HG02973 (cell line): ENCODE data around the gene SEC31B.

ENCODE experiments used
- ATAC-seq: cut with Tn5 transposase; IDR thresholded peaks from one replicate; pipeline ENCODE4 v1.9.1; 2021; ENCODE audit warnings: moderate library complexity; ENCODE audit not compliant: unreplicated experiment

Gene SEC31B

DNA sequence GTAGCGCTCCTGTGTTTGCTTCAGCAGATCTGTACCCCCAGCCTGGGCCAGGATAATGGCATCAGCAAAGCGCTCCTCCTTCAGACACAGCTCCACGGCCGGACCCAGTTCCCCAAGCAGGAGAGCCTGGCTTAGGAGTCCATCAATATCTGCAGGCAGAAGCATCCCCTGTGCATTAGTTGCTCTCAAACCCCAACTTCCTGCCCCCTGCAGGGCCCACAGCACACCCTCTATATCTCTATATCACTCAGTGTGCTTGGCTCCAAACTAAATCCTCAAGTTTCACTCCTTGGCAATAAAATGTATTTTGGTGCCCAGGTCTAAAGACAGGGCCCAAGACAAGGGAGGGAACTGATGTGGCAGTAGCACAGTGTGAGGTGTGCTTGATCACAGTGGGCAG lies 21.6 kb downstream of the SEC31B start:
- ATAC-seq: no peak

DNA sequence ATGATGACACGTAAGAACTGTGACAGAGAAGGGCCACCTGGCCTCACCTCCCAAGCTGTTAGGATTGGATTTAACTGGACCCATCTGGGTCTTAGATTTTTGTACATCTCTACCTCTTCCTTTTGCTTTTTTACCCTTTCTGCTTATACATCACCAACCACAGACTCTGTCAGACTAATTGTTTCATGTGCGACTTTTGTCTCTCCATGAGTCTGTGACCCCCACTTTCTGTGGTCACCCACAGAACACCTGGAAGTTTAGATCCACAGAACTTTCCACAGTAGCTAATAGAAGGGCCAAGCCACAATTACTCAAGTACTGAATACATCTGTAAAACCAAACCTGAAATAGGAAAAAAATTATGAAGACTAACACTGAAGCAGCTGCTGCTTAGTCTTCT lies 23.1 kb downstream of the SEC31B start:
- ATAC-seq: no peak

GRCh38 chr10:100490531-100490930 lies 29.1 kb downstream of the SEC31B start:
- ATAC-seq: no peak

DNA sequence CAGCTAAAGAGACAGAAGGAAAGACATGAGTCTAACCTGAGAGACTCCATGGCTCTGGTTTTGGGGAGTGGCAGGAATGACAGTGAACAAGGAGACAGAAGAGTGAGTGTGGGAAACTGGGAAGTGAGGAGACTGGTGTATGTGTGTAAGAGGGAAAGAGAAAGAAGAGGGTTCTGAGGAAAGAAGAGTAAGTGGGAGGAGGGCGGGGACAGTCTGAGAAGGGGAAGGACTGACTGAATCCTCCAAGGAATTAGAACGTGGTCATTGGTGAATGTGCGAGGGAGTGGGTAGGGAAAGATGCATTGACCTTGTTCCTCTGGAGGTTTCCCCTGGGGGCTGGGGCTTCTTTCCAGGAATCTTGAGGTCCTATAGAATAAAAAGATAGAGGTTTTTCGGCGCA lies 30.3 kb downstream of the SEC31B start:
- ATAC-seq: no peak

GRCh38 chr10:100487529-100487928 lies 32.1 kb downstream of the SEC31B start:
- no peak for ATAC-seq

DNA sequence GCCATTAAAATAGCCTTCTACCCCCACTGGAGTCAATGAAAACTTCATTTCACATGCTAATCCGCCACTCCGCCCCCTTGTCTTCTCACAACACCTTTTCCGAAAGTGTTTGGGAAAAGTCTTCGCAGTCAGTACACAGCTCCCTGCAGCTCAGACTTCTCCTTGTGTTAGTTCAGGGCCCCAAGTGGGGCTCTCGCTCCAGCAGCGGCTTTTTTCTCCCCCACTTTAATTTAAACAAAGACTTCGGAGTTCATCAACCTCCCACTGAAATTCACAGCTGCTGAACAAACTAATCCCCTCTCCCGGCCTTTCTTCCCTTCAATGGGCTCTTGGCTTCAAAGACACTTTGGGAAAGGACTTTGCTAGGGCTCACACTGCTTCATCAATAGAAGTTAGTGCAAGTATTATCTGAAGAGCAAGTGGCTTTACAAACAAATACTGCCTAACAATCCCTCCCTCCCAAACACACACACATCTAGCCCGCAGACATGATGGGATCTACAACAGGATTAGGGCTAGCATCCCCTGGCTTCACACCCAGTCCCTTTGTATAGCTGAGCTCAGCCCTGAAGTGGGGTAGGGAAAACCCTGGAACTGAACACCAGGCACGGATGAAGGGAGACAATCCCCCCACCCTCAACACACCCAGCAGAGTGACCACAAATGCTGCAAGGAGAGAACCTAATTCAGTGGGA lies 33.7 kb downstream of the SEC31B start:
- no peak for ATAC-seq

DNA sequence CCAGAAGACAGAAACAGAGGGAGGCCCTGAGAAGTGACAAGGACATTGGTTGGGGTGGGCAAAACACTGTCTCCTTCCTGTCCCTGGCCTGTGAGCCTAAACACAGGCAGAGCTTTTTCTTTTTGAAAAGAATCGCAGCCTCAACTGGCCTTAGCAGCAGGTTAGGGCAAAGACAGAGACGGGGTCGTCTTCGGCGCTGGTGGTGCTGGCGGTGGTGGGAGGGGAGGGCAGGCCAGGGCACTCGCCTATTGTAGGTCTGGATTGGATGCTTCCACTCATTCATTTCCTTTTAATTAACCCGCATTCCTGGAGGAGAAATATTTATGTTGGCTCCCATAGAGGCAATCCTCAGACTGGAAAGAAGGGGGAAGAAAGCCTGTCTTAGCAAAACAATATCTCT lies 34.3 kb downstream of the SEC31B start:
- ATAC-seq: no peak

DNA sequence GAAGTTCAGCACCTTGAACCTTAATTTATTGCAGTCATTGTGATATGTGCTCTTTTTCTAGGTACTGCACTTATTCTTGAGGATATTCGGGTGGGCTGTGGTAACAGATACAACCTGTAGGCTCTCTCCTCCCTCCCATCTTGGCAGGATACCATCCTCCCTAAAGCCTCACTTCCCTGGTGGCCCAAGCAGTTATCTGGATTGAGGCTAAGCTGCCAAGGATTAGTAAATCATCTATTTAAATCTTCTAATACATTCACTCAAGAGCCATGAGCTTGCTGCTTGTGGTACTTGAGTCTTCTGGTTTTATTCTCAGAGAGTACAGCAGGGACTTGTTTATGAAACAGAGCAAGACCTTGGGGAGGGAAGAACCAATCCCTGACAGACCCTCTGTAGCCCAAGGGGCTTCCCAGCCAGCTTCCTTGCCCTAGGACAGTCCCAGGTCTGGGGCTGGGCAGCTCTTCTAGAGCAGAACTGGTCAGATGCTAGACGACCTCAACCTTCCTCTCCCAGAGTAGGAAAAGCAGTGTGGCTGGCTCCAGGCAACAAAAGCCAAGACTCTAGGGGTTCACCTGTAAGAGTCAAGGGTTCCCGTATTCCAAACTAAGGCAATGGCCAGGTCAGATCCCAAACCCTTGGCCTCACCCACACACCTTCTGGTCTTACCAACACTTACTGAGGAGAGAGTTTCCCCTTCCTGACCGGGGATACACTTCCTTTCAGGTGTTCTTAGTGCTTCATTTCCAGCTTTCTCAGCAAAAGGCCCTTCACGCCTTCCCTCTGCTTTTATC lies 35.6 kb downstream of the SEC31B start:
- ATAC-seq: no peak

- ATAC-seq: no peak
Measured at GRCh38 chr10:100482834-100483185, 36.9 kb downstream of the SEC31B start.

GRCh38 chr10:100482181-100482833 lies 37.4 kb downstream of the SEC31B start:
- peak; percentile 40 for ATAC-seq

DNA sequence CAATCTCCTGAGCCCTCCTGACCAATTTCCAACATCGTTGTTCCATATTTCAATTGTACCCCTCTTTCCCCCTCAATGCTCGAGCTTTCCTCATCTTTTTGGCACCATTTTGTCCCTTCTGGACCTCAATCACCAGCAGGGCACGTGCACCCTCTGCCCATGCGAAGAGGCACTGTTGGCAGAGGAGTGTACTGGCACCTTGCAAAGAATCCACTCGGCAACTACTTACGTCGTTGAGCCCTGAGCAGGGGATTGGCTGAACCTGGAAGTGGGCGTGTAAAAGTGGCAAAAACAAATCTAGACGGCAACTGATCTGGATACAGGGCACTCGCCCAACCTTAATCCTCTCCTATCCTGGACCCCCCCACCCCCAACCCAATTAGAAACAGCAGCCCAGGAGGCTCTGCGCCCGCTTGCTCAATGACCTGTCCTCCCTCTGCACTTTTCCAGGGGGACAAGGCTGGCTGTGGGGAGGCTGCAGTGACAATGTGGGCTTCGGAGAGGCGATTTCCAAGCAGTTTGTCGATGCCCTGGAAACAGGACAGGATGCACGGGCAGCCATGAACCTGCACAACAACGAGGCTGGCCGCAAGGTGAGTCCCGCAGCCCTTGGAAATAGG lies 38.1 kb downstream of the SEC31B start:
- ATAC-seq: peak; percentile 96

- no peak for ATAC-seq
Measured at GRCh38 chr10:100480002-100480401, 39.7 kb downstream of the SEC31B start.

GRCh38 chr10:100479037-100479436 lies 40.6 kb downstream of the SEC31B start:
- ATAC-seq: no peak

DNA sequence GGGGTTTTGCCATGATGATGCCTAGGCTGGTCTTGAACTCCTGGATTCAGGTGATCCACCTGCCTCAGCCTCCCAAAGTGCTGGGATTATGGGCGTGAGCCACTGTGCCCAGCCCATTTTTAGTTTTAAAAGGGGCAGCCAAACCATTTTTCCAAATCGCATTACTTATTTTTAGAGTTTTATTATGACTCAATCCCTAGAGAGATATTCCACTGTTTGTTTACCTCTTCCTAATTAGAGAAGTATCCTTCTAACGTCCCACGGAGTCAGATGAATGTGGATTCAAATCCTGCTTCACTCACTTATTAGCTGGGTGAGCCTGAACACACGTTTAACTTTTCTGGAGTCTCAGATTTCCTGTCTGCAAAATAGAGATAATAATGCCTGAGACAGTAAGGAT lies 41.7 kb downstream of the SEC31B start:
- ATAC-seq: no peak

DNA sequence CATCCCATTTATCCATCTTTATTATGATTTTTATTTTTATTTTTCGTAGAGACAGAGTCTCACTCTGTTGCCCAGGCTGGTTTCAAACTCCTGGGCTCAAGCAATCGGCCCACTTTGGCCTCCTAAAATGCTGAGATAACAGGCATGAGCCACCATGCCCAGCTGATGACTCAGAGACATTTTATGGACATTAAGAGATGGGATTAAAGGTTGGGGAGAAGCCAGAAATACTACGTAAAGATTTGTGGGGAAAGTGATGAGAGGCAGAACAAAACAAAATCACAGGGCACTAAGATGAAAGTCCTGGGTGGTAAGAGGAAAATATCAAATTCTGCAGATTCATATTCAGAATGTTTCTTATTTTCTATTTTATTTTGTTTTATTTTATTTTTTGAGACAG lies 49.3 kb downstream of the SEC31B start:
- ATAC-seq: no peak

GRCh38 chr10:100469756-100470155 lies 49.9 kb downstream of the SEC31B start:
- no peak for ATAC-seq

GRCh38 chr10:100468978-100469377 lies 50.7 kb downstream of the SEC31B start:
- no peak for ATAC-seq

DNA sequence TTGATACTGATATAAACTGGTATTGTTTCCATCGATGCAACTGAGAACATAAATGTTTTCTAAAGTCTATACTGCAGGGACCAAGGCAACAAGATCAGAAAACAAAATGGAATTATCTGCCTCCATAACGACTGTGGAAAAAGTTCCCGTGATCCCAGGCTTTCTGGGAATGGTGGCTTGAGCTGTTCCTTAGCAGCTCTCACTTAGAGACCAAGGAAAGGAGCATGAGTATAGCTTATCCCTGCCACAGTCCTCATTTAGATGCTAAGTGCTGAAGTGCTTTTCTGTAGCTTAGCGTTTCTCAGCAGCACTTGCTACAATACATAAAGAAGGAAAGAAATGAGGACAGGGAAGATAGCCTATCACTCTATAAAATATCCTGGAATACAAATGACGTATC lies 51.3 kb downstream of the SEC31B start:
- ATAC-seq: no peak

GRCh38 chr10:100462709-100463108 lies 57.0 kb downstream of the SEC31B start, which contains the start of gene WNT8B:
Gene WNT8B (plus strand): TSS chr10:100463009. CDS start chr10:100463169, 160 bp downstream.
- ATAC-seq: no peak

DNA sequence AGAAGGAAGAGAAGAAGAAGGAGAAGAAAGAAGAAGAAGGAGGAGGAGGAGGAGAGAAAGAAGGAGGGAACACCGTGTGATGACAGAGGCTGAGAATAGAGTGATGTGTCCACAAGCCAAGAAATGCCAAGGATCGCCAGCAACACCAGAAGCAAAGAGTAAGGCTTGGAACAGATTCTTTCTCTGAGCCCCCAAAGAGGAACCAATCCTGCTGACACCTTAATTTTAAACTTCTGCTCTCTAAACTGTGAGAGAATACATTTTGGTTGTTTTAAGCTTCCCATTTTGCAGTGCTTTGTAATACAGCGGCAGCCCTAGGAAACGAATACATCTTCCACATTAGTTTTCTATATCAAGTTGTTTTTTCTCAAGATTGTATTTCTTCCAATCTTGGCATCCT lies 70.7 kb downstream of the SEC31B start:
- no peak for ATAC-seq

DNA sequence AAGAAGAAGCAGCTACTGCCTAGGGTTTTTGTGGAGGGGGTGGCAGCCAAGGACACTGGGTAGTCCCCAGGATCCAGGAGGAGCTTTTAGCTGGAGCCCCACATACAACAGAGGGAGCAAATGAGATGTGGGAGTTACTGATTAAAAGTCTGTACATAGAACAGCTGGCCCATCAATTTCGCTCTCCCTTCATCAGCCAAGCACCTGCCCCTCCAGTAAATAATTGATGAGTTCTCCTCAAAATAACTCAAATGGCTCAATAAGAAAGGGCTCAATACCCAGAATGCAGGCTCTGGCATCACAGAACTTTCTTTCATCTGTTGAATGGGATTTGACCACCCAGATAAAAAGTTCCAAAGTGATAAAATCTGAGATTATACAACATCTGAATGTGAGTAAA lies 72.0 kb downstream of the SEC31B start:
- no peak for ATAC-seq
